Liver (tissue), 9 donors: ENCODE data around the gene CHIC2. TPM values are rescaled to one million over a fixed set of nuclear protein-coding genes. Genes with fewer than 3 reads are reported as not detected.
A peak's percentile ranks its signal among the peaks of the same experiment; 100 is the strongest.

Experiments used
- DNase-seq: peaks from one replicate; pipeline ENCODE4 v3.0.0-alpha.2; 2017; ENCODE audit warnings: low spot score
- H3K27ac ChIP-seq, 2 donors: one replicate each; pipeline ENCODE4 v1.7.0; 2013; ENCODE audit warnings: inconsistent platforms in 2 of 2, low read length in 2 of 2, control low read depth in 1 of 2, low read depth in 1 of 2, mild to moderate bottlenecking in 1 of 2
- H3K27me3 ChIP-seq, 4 donors: one replicate each; pipeline versions ENCODE4 v1.6.1 to v1.7.0; 2013; ENCODE audit warnings: low read length in 3 of 4, inconsistent platforms in 1 of 4, mild to moderate bottlenecking in 1 of 4, moderate library complexity in 1 of 4; ENCODE audit not compliant: control insufficient read depth in 4 of 4, insufficient read depth in 4 of 4
- H3K36me3 ChIP-seq, 4 donors: one replicate each; pipeline versions ENCODE4 v1.6.1 to v1.7.0; 2013; ENCODE audit warnings: low read length in 3 of 4, mild to moderate bottlenecking in 3 of 4, low read depth in 1 of 4, moderate library complexity in 1 of 4; ENCODE audit not compliant: control insufficient read depth in 4 of 4, insufficient read depth in 3 of 4
- H3K4me1 ChIP-seq, 4 donors: one replicate each; pipeline versions ENCODE4 v1.6.1 to v1.7.0; 2013; ENCODE audit warnings: low read length in 3 of 4, mild to moderate bottlenecking in 3 of 4, moderate library complexity in 1 of 4; ENCODE audit not compliant: control insufficient read depth in 4 of 4, insufficient read depth in 4 of 4
- H3K4me3 ChIP-seq, 3 donors: one replicate each; pipeline versions ENCODE4 v1.6.1 to v1.7.0; 2013; ENCODE audit warnings: low read length in 3 of 3, control low read depth in 1 of 3, low read depth in 1 of 3, mild to moderate bottlenecking in 1 of 3
- H3K9ac ChIP-seq, 2 donors: one replicate each; pipeline ENCODE4 v1.7.0; 2013; ENCODE audit warnings: low read length in 2 of 2, mild to moderate bottlenecking in 2 of 2, moderate library complexity in 2 of 2, control low read depth in 1 of 2, low read depth in 1 of 2
- H3K9me3 ChIP-seq, 4 donors: one replicate each; pipeline versions ENCODE4 v1.6.1 to v1.7.0; 2013; ENCODE audit warnings: low read length in 3 of 4; ENCODE audit not compliant: control insufficient read depth in 4 of 4
- EGR1 ChIP-seq, 2 donors: IDR thresholded peaks; 2 replicates each; pipeline ENCODE4 v1.6.1; 2016 to 2018; ENCODE audit warnings: antibody characterized with exemption in 2 of 2, low read depth in 2 of 2
- FOXA1 ChIP-seq: IDR thresholded peaks from 2 replicates; pipeline ENCODE4 v1.6.1; 2016; ENCODE audit warnings: antibody characterized with exemption
- FOXA2 ChIP-seq: IDR thresholded peaks from 2 replicates; pipeline ENCODE4 v1.6.1; 2016; ENCODE audit warnings: antibody characterized with exemption
- GABPA ChIP-seq, 2 donors: IDR thresholded peaks in 1 of 2; conservative IDR thresholded peaks in 1 of 2; 2 replicates each; pipeline ENCODE4 v1.6.1; 2016; ENCODE audit warnings: antibody characterized with exemption in 2 of 2, mild to moderate bottlenecking in 1 of 2, moderate library complexity in 1 of 2
- HNF4A ChIP-seq, 2 donors: conservative IDR thresholded peaks; 2 replicates each; pipeline ENCODE4 v1.6.1; 2016; ENCODE audit warnings: antibody characterized with exemption in 2 of 2, mild to moderate bottlenecking in 2 of 2
- HNF4G ChIP-seq: IDR thresholded peaks from 2 replicates; pipeline ENCODE4 v1.6.1; 2016; ENCODE audit warnings: antibody characterized with exemption
- JUND ChIP-seq, 2 donors: IDR thresholded peaks; 2 replicates each; pipeline ENCODE4 v1.6.1; 2016; ENCODE audit warnings: antibody characterized with exemption in 2 of 2
- NR2F2 ChIP-seq: IDR thresholded peaks from 2 replicates; pipeline ENCODE4 v1.6.1; 2016; ENCODE audit warnings: antibody characterized with exemption
- RAD21 ChIP-seq, 2 donors: IDR thresholded peaks; 2 replicates each; pipeline ENCODE4 v1.6.1; 2016; ENCODE audit warnings: antibody characterized with exemption in 2 of 2, mild to moderate bottlenecking in 2 of 2
- RXRA ChIP-seq, 2 donors: IDR thresholded peaks; 2 replicates each; pipeline ENCODE4 v1.6.1; 2017 to 2018; ENCODE audit warnings: antibody characterized with exemption in 2 of 2, mild to moderate bottlenecking in 1 of 2
- SP1 ChIP-seq: IDR thresholded peaks from 2 replicates; pipeline ENCODE4 v1.6.1; 2018; ENCODE audit warnings: antibody characterized with exemption, mild to moderate bottlenecking
- YY1 ChIP-seq: IDR thresholded peaks from 2 replicates; pipeline ENCODE4 v1.6.1; 2016; ENCODE audit warnings: antibody characterized with exemption, mild to moderate bottlenecking
- WGBS: extraction: QIAGEN DNeasy Blood & Tissue Kit; methylation state at CpG from one replicate; pipeline ENCODE4 v1.1.7; 2013; 5-methylcytosine and 5-hydroxymethylcytosine counted together
- polyA plus RNA-seq, 2 donors: library from polyadenylated mRNA; stranded (reverse) in 1 of 2; unstranded in 1 of 2; fragments of 200-250 nt in 1 of 2; fragments of >200 nt in 1 of 2; fragmentation: Nextera tagmentation in 1 of 2; extraction: Ambion mirVana in 1 of 2; gene quantifications; one replicate each; pipeline versions ENCODE4 v1.2.1 to v1.2.3, GENCODE V29; 2013 to 2015
- total RNA-seq, 2 donors: library from RNA; depleted of rRNA; stranded (reverse); fragments of >200 nt; gene quantifications; one replicate each; pipeline ENCODE4 v1.2.3, GENCODE V29; 2014
- TF ChIP-seq, protein P1 (sequence below): IDR thresholded peaks from 2 replicates; pipeline ENCODE4 v1.6.1; 2016; ENCODE audit warnings: antibody characterized with exemption
- TF ChIP-seq, protein P2 (sequence below): IDR thresholded peaks from 2 replicates; pipeline ENCODE4 v1.6.1; 2016; ENCODE audit warnings: antibody characterized with exemption
- TF ChIP-seq, protein P3 (sequence below): IDR thresholded peaks from 2 replicates; pipeline ENCODE4 v1.6.1; 2016; ENCODE audit warnings: antibody characterized with exemption
- TF ChIP-seq, protein P4 (sequence below): IDR thresholded peaks from 2 replicates; pipeline ENCODE4 v1.6.1; 2016; ENCODE audit warnings: antibody characterized with exemption, mild to moderate bottlenecking
- donor health status: healthy.
- donor health status: healthy.
- donor health status: healthy.
- donor health status: healthy.
- donor health status: healthy.

Gene CHIC2
- total and polyA plus RNA-seq, 4 donors: 9.3 to 26.2 (median 18.4) TPM

DNA sequence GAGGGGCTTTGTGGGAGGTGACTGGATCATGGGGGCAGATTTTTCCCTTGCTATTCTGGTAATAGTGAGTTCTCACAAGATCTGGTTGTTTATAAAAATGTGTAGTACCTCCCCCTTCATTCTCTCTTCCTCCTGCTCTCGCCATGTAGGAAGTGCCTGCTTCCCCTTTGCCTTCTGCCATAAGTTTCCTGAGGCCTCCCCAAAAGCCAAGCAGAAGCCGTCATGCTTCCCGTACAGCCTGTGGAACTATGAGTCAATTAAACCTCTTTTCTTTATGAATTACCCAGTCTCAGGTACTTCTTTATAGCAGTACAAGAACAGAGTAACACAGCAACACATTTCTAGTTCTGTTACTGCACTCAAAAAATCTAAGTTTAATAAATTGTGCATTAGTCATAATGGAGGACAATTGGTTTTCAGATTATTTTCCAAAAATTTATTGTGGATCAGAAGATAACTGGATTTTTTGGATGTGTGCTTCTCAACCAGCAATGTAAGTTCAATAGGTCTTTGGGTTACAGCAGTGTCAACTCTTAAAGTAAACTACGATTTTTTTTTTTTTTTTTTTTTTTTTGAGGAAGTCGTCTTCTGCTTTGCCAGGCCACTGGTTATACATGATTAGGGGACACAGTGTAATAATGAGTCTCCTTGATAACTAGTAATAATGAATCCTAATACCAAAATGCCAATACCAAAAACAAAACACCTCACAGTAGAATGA, 69.9 kb downstream of the CHIC2 start:
- Histone ChIP-seq H3K4me1 (peaks cover 0 to 5% (median 4%) of the 10 kb centered on the region in 4 donors), H3K4me3 (no peak overlapping the region), H3K36me3 (peaks cover 0 to under 1% (median 0%) of the 10 kb centered on the region in 4 donors), H3K9me3 (no peaks in the 10 kb centered on the region), H3K27me3 (no peaks in the 10 kb centered on the region), H3K27ac (no peak overlapping the region), H3K9ac (no peak overlapping the region)
- 77% methylated on average over 5 of the region's 5 CpGs for WGBS
- no peak for TF ChIP-seq HNF4A (conservative IDR thresholded peaks at IDR 0.05)
- no peak for TF ChIP-seq FOXA2
- TF ChIP-seq, protein P1, sequence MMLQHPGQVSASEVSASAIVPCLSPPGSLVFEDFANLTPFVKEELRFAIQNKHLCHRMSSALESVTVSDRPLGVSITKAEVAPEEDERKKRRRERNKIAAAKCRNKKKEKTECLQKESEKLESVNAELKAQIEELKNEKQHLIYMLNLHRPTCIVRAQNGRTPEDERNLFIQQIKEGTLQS: no peak
- TF ChIP-seq JUND (IDR thresholded peaks at IDR 0.05): no peak
- TF ChIP-seq, protein P2, sequence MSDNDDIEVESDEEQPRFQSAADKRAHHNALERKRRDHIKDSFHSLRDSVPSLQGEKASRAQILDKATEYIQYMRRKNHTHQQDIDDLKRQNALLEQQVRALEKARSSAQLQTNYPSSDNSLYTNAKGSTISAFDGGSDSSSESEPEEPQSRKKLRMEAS: no peak
- TF ChIP-seq NR2F2: peak; percentile 71
- TF ChIP-seq FOXA1: no peak
- no peak for DNase-seq

DNA sequence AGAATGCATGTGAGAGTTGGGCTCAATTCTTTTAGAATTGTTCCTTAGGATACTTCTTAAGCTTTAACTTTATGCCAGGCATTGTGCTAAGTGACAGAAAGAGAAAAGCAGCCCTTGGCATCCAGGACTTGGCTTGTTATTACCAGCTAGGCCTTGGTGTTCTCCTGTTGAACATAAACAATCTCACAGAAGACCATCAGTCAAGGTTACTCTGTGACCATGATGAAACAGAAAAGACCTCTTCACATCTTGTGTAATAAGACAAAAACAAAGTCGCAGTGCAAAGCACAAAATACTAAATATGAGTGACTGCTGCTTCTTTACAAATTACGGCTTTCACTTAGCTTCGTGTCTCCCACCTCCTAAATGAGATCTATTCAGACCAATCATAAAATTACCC, 71.6 kb downstream of the CHIC2 start:
- no peaks in the 10 kb centered on the region for H3K9me3 ChIP-seq
- peaks cover 0 to 3% (median 1%) of the 10 kb centered on the region in 4 donors for H3K4me1 ChIP-seq
- no peak overlapping the region for H3K4me3 ChIP-seq
- H3K27ac ChIP-seq: no peak overlapping the region
- H3K27me3 ChIP-seq: no peaks in the 10 kb centered on the region
- DNase-seq: no peak
- no peak overlapping the region for H3K9ac ChIP-seq
- 93% methylated on average over 3 of the region's 3 CpGs for WGBS
- TF ChIP-seq RAD21 (IDR thresholded peaks at IDR 0.05): no peak
- TF ChIP-seq EGR1 (IDR thresholded peaks at IDR 0.05; ENCODE audit: low read depth in 2 of 2): no peak
- TF ChIP-seq FOXA2: no peak
- no peak for TF ChIP-seq YY1
- TF ChIP-seq, protein P2: no peak
- no peak for TF ChIP-seq GABPA (IDR thresholded peaks at IDR 0.05 in 1 of 2, conservative IDR thresholded peaks at IDR 0.05 in 1 of 2)
- TF ChIP-seq, protein P3, sequence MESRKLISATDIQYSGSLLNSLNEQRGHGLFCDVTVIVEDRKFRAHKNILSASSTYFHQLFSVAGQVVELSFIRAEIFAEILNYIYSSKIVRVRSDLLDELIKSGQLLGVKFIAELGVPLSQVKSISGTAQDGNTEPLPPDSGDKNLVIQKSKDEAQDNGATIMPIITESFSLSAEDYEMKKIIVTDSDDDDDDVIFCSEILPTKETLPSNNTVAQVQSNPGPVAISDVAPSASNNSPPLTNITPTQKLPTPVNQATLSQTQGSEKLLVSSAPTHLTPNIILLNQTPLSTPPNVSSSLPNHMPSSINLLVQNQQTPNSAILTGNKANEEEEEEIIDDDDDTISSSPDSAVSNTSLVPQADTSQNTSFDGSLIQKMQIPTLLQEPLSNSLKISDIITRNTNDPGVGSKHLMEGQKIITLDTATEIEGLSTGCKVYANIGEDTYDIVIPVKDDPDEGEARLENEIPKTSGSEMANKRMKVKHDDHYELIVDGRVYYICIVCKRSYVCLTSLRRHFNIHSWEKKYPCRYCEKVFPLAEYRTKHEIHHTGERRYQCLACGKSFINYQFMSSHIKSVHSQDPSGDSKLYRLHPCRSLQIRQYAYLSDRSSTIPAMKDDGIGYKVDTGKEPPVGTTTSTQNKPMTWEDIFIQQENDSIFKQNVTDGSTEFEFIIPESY: no peak
- no peak for TF ChIP-seq FOXA1
- no peaks in the 10 kb centered on the region for H3K36me3 ChIP-seq

DNA sequence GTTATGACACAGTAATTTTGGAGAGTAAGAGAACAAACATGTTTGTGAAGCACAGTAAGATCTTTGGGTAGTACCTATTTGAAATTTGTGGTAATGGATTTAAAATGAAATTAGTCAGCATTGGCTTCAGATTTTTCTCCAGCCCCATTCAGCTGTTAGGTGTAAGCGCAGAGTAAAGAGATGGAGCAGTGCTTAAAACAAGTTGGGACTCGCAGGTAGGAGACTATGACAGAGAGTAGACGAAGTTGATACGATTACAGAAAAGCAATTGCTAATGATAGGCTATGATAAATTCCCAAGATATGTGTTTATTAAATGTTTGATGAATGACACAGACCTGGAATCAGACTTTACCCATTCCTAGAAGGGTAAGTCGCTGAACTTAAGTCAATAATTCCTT, 72.6 kb downstream of the CHIC2 start:
- 97% methylated on average over 5 of the region's 5 CpGs for WGBS
- Histone ChIP-seq H3K4me3 (no peak overlapping the region), H3K36me3 (no peaks in the 10 kb centered on the region), H3K27me3 (no peaks in the 10 kb centered on the region), H3K4me1 (no peaks in the 10 kb centered on the region), H3K9me3 (no peaks in the 10 kb centered on the region), H3K27ac (no peak overlapping the region), H3K9ac (no peak overlapping the region)
- DNase-seq: no peak
- TF ChIP-seq NR2F2 (no peak), FOXA2 (no peak), RAD21 (IDR thresholded peaks at IDR 0.05) (no peak), HNF4A (conservative IDR thresholded peaks at IDR 0.05) (no peak), GABPA (IDR thresholded peaks at IDR 0.05 in 1 of 2, conservative IDR thresholded peaks at IDR 0.05 in 1 of 2) (no peak), SP1 (no peak), HNF4G (no peak), JUND (IDR thresholded peaks at IDR 0.05) (no peak), RXRA (IDR thresholded peaks at IDR 0.05) (no peak)
- TF ChIP-seq, protein P3: no peak
- TF ChIP-seq, protein P4, sequence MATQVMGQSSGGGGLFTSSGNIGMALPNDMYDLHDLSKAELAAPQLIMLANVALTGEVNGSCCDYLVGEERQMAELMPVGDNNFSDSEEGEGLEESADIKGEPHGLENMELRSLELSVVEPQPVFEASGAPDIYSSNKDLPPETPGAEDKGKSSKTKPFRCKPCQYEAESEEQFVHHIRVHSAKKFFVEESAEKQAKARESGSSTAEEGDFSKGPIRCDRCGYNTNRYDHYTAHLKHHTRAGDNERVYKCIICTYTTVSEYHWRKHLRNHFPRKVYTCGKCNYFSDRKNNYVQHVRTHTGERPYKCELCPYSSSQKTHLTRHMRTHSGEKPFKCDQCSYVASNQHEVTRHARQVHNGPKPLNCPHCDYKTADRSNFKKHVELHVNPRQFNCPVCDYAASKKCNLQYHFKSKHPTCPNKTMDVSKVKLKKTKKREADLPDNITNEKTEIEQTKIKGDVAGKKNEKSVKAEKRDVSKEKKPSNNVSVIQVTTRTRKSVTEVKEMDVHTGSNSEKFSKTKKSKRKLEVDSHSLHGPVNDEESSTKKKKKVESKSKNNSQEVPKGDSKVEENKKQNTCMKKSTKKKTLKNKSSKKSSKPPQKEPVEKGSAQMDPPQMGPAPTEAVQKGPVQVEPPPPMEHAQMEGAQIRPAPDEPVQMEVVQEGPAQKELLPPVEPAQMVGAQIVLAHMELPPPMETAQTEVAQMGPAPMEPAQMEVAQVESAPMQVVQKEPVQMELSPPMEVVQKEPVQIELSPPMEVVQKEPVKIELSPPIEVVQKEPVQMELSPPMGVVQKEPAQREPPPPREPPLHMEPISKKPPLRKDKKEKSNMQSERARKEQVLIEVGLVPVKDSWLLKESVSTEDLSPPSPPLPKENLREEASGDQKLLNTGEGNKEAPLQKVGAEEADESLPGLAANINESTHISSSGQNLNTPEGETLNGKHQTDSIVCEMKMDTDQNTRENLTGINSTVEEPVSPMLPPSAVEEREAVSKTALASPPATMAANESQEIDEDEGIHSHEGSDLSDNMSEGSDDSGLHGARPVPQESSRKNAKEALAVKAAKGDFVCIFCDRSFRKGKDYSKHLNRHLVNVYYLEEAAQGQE: no peak
- TF ChIP-seq, protein P2: no peak
